IMR-90 (cell line): ENCODE results near the gene MRPL58. TPM values are rescaled to one million over a fixed set of nuclear protein-coding genes. Genes with fewer than 3 reads are reported as not detected.
A peak's percentile ranks its signal among the peaks of the same experiment; 100 is the strongest.

Experiments used
- ATAC-seq: fragments of 200-7000 bp; cut with Tn5 transposase; 2 replicates; pipeline ENCODE4 v1.9.1; 2020; ENCODE audit warnings: low read depth, mild to moderate bottlenecking, moderate library complexity
- BruUV-seq: library from RNA; stranded (reverse); fragments of 400-500 nt; replicated peaks from 2 replicates; lab custom pipeline; 2021; lab: Mats Ljungman, UMichigan
- CTCF ChIA-PET: fragments of 300-600 bp; formaldehyde crosslinking; extraction: SDS; loops from one replicate; lab custom pipeline; 2021; ENCODE audit warnings: antibody characterized with exemption; lab: Yijun Ruan, JAX
- POLR2A ChIA-PET: fragments of 300-600 bp; sonication (Branson Sonifier 250); formaldehyde crosslinking; loops from one replicate; lab custom pipeline; 2022; ENCODE audit warnings: antibody characterized with exemption; ENCODE audit not compliant: unreplicated experiment; lab: Charles Lee
- DNase-seq: peaks from one replicate; pipeline ENCODE4 v3.0.0; 2013
- H2AFZ ChIP-seq: replicated peaks from 2 replicates; pipeline ENCODE3; 2013; ENCODE audit warnings: low read length, mild to moderate bottlenecking; ENCODE audit not compliant: poor library complexity
- H2AK5ac ChIP-seq: 2 replicates; pipeline ENCODE4 v1.6.1; 2013; ENCODE audit warnings: low read depth, low read length, inconsistent platforms
- H2AK9ac ChIP-seq: replicated peaks from 2 replicates; pipeline ENCODE3; 2013; ENCODE audit warnings: mild to moderate bottlenecking, low read depth, low read length, moderate library complexity; ENCODE audit not compliant: poor library complexity
- H2BK120ac ChIP-seq: 2 replicates; pipeline ENCODE4 v1.6.1; 2013; ENCODE audit warnings: low read depth, low read length, inconsistent platforms
- H2BK15ac ChIP-seq: 3 replicates; pipeline ENCODE4 v1.6.1; 2013; ENCODE audit warnings: low read depth, low read length, inconsistent platforms
- H2BK20ac ChIP-seq: 2 replicates; pipeline ENCODE4 v1.6.1; 2013; ENCODE audit warnings: low read depth, mild to moderate bottlenecking, inconsistent platforms, low read length, moderate library complexity
- H2BK5ac ChIP-seq: 2 replicates; pipeline ENCODE4 v1.6.1; 2013; ENCODE audit warnings: mild to moderate bottlenecking, low read depth, low read length, inconsistent platforms; ENCODE audit not compliant: poor library complexity, severe bottlenecking
- H3K14ac ChIP-seq: replicated peaks from 2 replicates; pipeline ENCODE4 v1.6.1; 2013; ENCODE audit warnings: low read depth, low read length, inconsistent platforms
- H3K18ac ChIP-seq: 2 replicates; pipeline ENCODE4 v1.6.1; 2013; ENCODE audit warnings: low read depth, low read length, control low read depth
- H3K23ac ChIP-seq: 2 replicates; pipeline ENCODE4 v1.6.1; 2013; ENCODE audit warnings: low read depth, low read length, inconsistent platforms
- H3K27ac ChIP-seq: 2 replicates; pipeline ENCODE4 v1.5.1; 2013; ENCODE audit warnings: mild to moderate bottlenecking, control low read depth, low read length; ENCODE audit not compliant: insufficient read depth
- H3K27me3 ChIP-seq: 2 replicates; pipeline ENCODE4 v1.6.1; 2013; ENCODE audit warnings: low read length; ENCODE audit not compliant: control insufficient read depth, insufficient read depth
- H3K36me3 ChIP-seq: 2 replicates; pipeline ENCODE4 v1.6.1; 2013; ENCODE audit warnings: low read length, mixed read lengths; ENCODE audit not compliant: control insufficient read depth, insufficient read depth
- H3K4ac ChIP-seq: 2 replicates; pipeline ENCODE4 v1.6.1; 2013; ENCODE audit warnings: low read depth, low read length, inconsistent platforms
- H3K4me1 ChIP-seq: 2 replicates; pipeline ENCODE4 v1.6.1; 2013; ENCODE audit warnings: low read length, mixed read lengths; ENCODE audit not compliant: control insufficient read depth, insufficient read depth
- H3K4me2 ChIP-seq: 2 replicates; pipeline ENCODE4 v1.6.1; 2013; ENCODE audit warnings: low read depth, mild to moderate bottlenecking, control low read depth, low read length, moderate library complexity
- H3K4me3 ChIP-seq: 2 replicates; pipeline ENCODE4 v1.5.1; 2013; ENCODE audit warnings: low read depth, mild to moderate bottlenecking, control low read depth, low read length, moderate library complexity; ENCODE audit not compliant: insufficient read depth
- H3K56ac ChIP-seq: 2 replicates; pipeline ENCODE4 v1.6.1; 2013; ENCODE audit warnings: low read length, inconsistent platforms; ENCODE audit not compliant: insufficient read depth; ENCODE audit errors: extremely low read depth
- H3K79me1 ChIP-seq, 2 experiments: 2 replicates each; pipeline ENCODE4 v1.6.1; 2013; ENCODE audit warnings: low read length in 2 of 2, inconsistent platforms in 1 of 2, low read depth in 1 of 2
- H3K9ac ChIP-seq: 2 replicates; pipeline ENCODE4 v1.6.1; 2013; ENCODE audit warnings: low read depth, low read length, control low read depth
- H3K9me1 ChIP-seq: 2 replicates; pipeline ENCODE4 v1.6.1; 2013; ENCODE audit warnings: low read length, inconsistent platforms; ENCODE audit not compliant: insufficient read depth
- H3K9me3 ChIP-seq: 2 replicates; pipeline ENCODE4 v1.6.1; 2013; ENCODE audit warnings: low read length; ENCODE audit not compliant: control insufficient read depth, insufficient read depth
- H4K20me1 ChIP-seq: 2 replicates; pipeline ENCODE4 v1.6.1; 2013; ENCODE audit warnings: low read length, inconsistent platforms; ENCODE audit not compliant: insufficient read depth
- H4K5ac ChIP-seq: 2 replicates; pipeline ENCODE4 v1.6.1; 2013; ENCODE audit warnings: mild to moderate bottlenecking, low read depth, low read length, control low read depth
- H4K8ac ChIP-seq, 2 experiments: 2 replicates each; pipeline ENCODE4 v1.6.1; 2013; ENCODE audit warnings: low read depth in 2 of 2, low read length in 2 of 2, control low read depth in 1 of 2, inconsistent platforms in 1 of 2
- H4K91ac ChIP-seq: 2 replicates; pipeline ENCODE4 v1.6.1; 2013; ENCODE audit warnings: low read depth, low read length, inconsistent platforms; ENCODE audit not compliant: insufficient read depth
- POLR2A ChIP-seq: IDR thresholded peaks from 2 replicates; pipeline ENCODE4 v1.6.1; 2012; ENCODE audit warnings: mild to moderate bottlenecking, low read depth, low read length
- RAD21 ChIP-seq: IDR thresholded peaks from 2 replicates; pipeline ENCODE4 v1.6.1; 2012; ENCODE audit warnings: low read length, improper control_type of control experiment
- WGBS, 2 experiments: methylation state at CpG; one replicate each; pipeline versions ENCODE4 v1.1.5 to v1.1.7; 2013; ENCODE audit warnings: missing lambda C conversion rate in 2 of 2; ENCODE audit not compliant: insufficient read length in 1 of 2; ENCODE audit errors: extremely low coverage in 2 of 2; 5-methylcytosine and 5-hydroxymethylcytosine counted together
- dilution Hi-C: fragments of 300-500 bp; cut with HindIII; formaldehyde crosslinking; loops from one replicate; pipeline ENCODE4 v1.14.3; 2018; ENCODE audit warnings: low sequenced_read_pairs; ENCODE audit not compliant: unreplicated experiment
- in situ Hi-C: fragments of 300-500 bp; cut with MboI; formaldehyde crosslinking; loops from 3 replicates; pipeline ENCODE4 v1.14.3; 2019; ENCODE audit warnings: low sequenced_read_pairs, inconsistent platforms, mixed read lengths
- intact Hi-C: fragments of 100-400 bp; cut with micrococcal nuclease; formaldehyde crosslinking; loops from 2 replicates; pipeline ENCODE4 v1.10.0; 2022
- polyA plus RNA-seq, 3 experiments: library from polyadenylated mRNA; depleted of rRNA; stranded (reverse); fragments of >200 nt; gene quantifications; 2 replicates each; pipeline ENCODE4 v1.2.3, GENCODE V29; 2012; ENCODE audit warnings: low replicate concordance in 1 of 3
- total RNA-seq: library from RNA; depleted of rRNA; stranded (reverse); fragments of >200 nt; gene quantifications from 2 replicates; pipeline ENCODE4 v1.2.3, GENCODE V29; 2012

The MRPL58 gene
- total and polyA plus RNA-seq, 2 of the 4 experiments (the other 2 are of a cell fraction), result 42.5 to 53.0 TPM

GRCh38 chr17:75010683-75011400, 1.6 kb upstream of the MRPL58 start:
- H2BK5ac ChIP-seq, result no peak overlapping the region
- no peak overlapping the region for H3K23ac ChIP-seq
- H4K5ac ChIP-seq, result no peak overlapping the region
- H3K36me3 ChIP-seq, result peaks cover under 1% of the 10 kb centered on the region; the same call in 1 of the 2 replicates
- H2AK9ac ChIP-seq, result peak overlapping the region; percentile 23
- WGBS, 2 experiments, result no CpG with 5 or more reads among the region's 8 CpGs
- no peak overlapping the region for H2BK15ac ChIP-seq
- H3K4me2 ChIP-seq, result no peak overlapping the region
- H2AK5ac ChIP-seq, result no peak overlapping the region
- in situ Hi-C loops, result no loop called here
- 0 out of 4 replicates have a peak overlapping the region, but pooled peaks of 1 of the 2 experiments have one; percentile 95 for H4K8ac ChIP-seq
- no peak overlapping the region for H3K27ac ChIP-seq
- no peak overlapping the region for H3K14ac ChIP-seq
- ATAC-seq, result no peak
- no peak overlapping the region for H2BK20ac ChIP-seq
- no peak overlapping the region for H3K18ac ChIP-seq
- H3K27me3 ChIP-seq, result no peaks in the 10 kb centered on the region
- H3K9me1 ChIP-seq, result 0 out of 2 replicates have a peak, but pooled peaks cover 4% of the 10 kb centered on the region
- no peak overlapping the region for H3K56ac ChIP-seq
- no peak overlapping the region for H4K91ac ChIP-seq
- intact Hi-C loops, result no loop called here
- H3K9me3 ChIP-seq, result no peaks in the 10 kb centered on the region
- no peak overlapping the region for H3K9ac ChIP-seq
- POLR2A ChIA-PET, result no interaction called here
- BruUV-seq, result no TSS peak
- CTCF ChIA-PET, result interaction anchor here (1.2 kb wide), 1 partner anchor 47 kb away, joined by 3 read pairs; no protein-coding TSS in a partner anchor
- dilution Hi-C loops, result no loop called here
- no peaks in the 10 kb centered on the region for H4K20me1 ChIP-seq
- peak overlapping the region; percentile 18 for H2AFZ ChIP-seq
- TF ChIP-seq POLR2A, result no peak
- 0 out of 2 replicates have a peak, but pooled peaks have one; percentile 4 for TF ChIP-seq RAD21
- no peak overlapping the region for H2BK120ac ChIP-seq
- no peak overlapping the region for H3K4me3 ChIP-seq
- peaks cover 13 to 21% of the 10 kb centered on the region in 2 experiments for H3K79me1 ChIP-seq
- peaks cover 6% of the 10 kb centered on the region for H3K4me1 ChIP-seq
- peak; percentile 55 for DNase-seq
- no peak overlapping the region for H3K4ac ChIP-seq
